Common myeloid progenitor, CD34-positive (primary cell): ENCODE results near the gene TBX5.

ENCODE experiments used
- CTCF ChIA-PET: fragments of 350-600 bp; sonication (Branson Sonifier 250); formaldehyde crosslinking; loops from one replicate; lab custom pipeline; 2021; ENCODE audit warnings: antibody characterized with exemption; lab: Charles Lee
- POLR2A ChIA-PET: fragments of 350-600 bp; sonication (Branson Sonifier 250); formaldehyde crosslinking; loops from one replicate; lab custom pipeline; 2021; ENCODE audit warnings: antibody characterized with exemption; lab: Charles Lee
- DNase-seq, 3 donors: peaks; one replicate each; pipeline versions ENCODE4 v3.0.0 to v3.0.0-alpha.2; 2013
- H3K27ac ChIP-seq, 2 experiments: 1 replicate in 1 of 2; 2 replicates in 1 of 2; pipeline ENCODE4 v1.7.0; 2013; ENCODE audit warnings: inconsistent platforms in 2 of 2, low read length in 2 of 2, mild to moderate bottlenecking in 2 of 2, low read depth in 1 of 2, moderate library complexity in 1 of 2; ENCODE audit not compliant: severe bottlenecking in 2 of 2, insufficient read depth in 1 of 2, poor library complexity in 1 of 2
- H3K27me3 ChIP-seq, 5 experiments: replicated peaks in 2 of 5; 1 replicate in 3 of 5; 2 replicates in 2 of 5; pipeline versions ENCODE4 v1.6.1 to v1.7.0; 2013; ENCODE audit warnings: low read length in 4 of 5, mild to moderate bottlenecking in 2 of 5, moderate library complexity in 2 of 5, inconsistent platforms in 1 of 5; ENCODE audit not compliant: insufficient read depth in 5 of 5, control insufficient read depth in 4 of 5
- H3K36me3 ChIP-seq, 4 experiments: 1 replicate in 2 of 4; 2 replicates in 2 of 4; pipeline versions ENCODE4 v1.6.1 to v1.7.0; 2013; ENCODE audit warnings: low read length in 3 of 4, control low read depth in 1 of 4, mild to moderate bottlenecking in 1 of 4; ENCODE audit not compliant: control insufficient read depth in 4 of 4, insufficient read depth in 4 of 4
- H3K4me1 ChIP-seq, 4 experiments: 1 replicate in 3 of 4; 2 replicates in 1 of 4; pipeline versions ENCODE4 v1.6.1 to v1.7.1; 2013; ENCODE audit warnings: low read length in 3 of 4, mild to moderate bottlenecking in 3 of 4, control low read depth in 1 of 4, inconsistent platforms in 1 of 4, moderate library complexity in 1 of 4; ENCODE audit not compliant: control insufficient read depth in 4 of 4, insufficient read depth in 4 of 4; ENCODE audit errors: control extremely low read depth in 1 of 4
- H3K4me3 ChIP-seq, 7 experiments: 1 replicate in 4 of 7; 2 replicates in 3 of 7; pipeline versions ENCODE4 v1.5.1 to v1.7.0; 2013; ENCODE audit warnings: mild to moderate bottlenecking in 7 of 7, low read length in 6 of 7, moderate library complexity in 6 of 7, inconsistent platforms in 2 of 7, low read depth in 2 of 7, control low read depth in 1 of 7; ENCODE audit not compliant: insufficient read depth in 4 of 7, control insufficient read depth in 1 of 7; ENCODE audit errors: extremely low read depth in 1 of 7
- H3K9me3 ChIP-seq, 5 experiments: 1 replicate in 4 of 5; 2 replicates in 1 of 5; pipeline versions ENCODE4 v1.6.1 to v1.7.1; 2013; ENCODE audit warnings: low read length in 4 of 5, mild to moderate bottlenecking in 2 of 5, inconsistent platforms in 1 of 5, low read depth in 1 of 5, moderate library complexity in 1 of 5; ENCODE audit not compliant: control insufficient read depth in 4 of 5, insufficient read depth in 2 of 5; ENCODE audit errors: control extremely low read depth in 1 of 5
- WGBS: methylation state at CpG from one replicate; pipeline ENCODE4 v1.1.5; 2013; ENCODE audit not compliant: insufficient coverage; 5-methylcytosine and 5-hydroxymethylcytosine counted together

Gene TBX5

DNA sequence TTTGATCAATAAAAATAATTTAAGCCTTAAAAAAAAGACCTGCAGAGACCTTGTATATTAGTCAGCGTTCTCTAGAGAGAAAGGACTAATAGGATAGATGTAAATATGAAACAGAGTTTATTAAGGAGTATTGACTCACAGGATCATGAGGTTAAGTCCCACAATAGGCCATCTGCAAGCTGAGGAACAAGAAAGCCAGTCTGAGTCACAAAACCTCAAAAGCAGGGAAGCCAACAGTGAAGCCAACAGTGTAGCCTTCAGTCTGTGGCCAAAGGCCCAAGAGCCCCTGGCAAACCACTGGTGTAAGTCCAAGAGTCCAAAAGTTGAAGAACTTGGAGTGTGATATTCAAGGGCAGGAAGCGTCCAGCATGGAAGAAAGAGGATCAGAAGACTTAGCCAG lies 66.3 kb downstream of the TBX5 start:
- Histone ChIP-seq H3K9me3 (no peaks in the 10 kb centered on the region), H3K4me1 (no peaks in the 10 kb centered on the region), H3K36me3 (no peaks in the 10 kb centered on the region), H3K27ac (no peak overlapping the region), H3K4me3 (no peak overlapping the region), H3K27me3 (no peaks in the 10 kb centered on the region)
- DNase-seq: no peak
- CTCF ChIA-PET: no interaction called here
- 100% methylated on average over 1 of the region's 2 CpGs for WGBS
- POLR2A ChIA-PET: no interaction called here

DNA sequence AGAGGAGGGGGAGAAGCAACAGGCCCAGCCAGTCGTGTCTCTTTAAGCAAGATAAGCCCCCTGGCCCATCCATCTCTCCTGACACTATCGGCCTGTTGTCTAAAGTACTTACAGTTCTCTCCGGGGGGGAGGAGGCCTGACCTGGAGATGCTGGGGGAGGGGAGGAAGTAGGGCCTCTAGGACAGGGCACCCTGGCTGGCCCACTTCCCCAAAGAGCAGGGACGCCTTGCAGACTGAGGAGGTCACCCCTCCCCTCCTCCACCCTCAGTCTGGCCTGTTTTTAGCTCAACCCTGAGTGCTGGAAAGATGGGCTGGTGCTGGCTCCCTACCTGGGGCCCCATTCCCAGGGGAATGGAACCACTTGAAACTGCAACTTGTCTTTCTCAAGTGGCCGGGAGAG lies 70.3 kb downstream of the TBX5 start:
- 57% methylated on average over 1 of the region's 5 CpGs for WGBS
- CTCF ChIA-PET: no interaction called here

DNA sequence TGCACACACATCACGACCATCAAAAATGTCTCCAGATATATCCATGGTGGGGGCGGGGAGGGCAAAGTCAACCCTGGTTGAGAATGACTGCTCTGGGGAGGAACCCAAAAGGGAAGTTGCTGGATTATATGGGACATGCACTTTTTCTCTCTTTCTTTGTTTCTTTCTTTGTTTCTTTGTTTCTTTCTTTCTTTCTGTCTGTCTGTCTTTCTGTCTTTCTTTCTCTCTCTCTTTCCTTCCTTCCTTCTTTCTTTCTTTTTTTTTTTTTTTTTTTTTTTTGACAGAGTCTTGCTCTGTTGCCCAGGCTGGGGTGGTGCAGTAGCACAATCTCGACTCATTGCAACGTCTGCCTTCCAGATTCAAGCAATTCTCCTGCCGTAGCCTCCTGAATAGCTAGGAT lies 71.5 kb downstream of the TBX5 start:
- H3K27me3 ChIP-seq: no peaks in the 10 kb centered on the region
- no peak overlapping the region for H3K27ac ChIP-seq
- no peak for DNase-seq
- no peaks in the 10 kb centered on the region for H3K9me3 ChIP-seq
- no peak overlapping the region for H3K4me3 ChIP-seq
- H3K4me1 ChIP-seq: no peaks in the 10 kb centered on the region
- H3K36me3 ChIP-seq: no peaks in the 10 kb centered on the region
- CTCF ChIA-PET: interaction anchor here (0.6 kb wide), 1 partner anchor 9 kb away, joined by 3 read pairs; no protein-coding TSS in a partner anchor
- 100% methylated on average over 2 of the region's 5 CpGs for WGBS
- POLR2A ChIA-PET: no interaction called here

More for the DNA sequence above, 70.3 kb downstream of the TBX5 start:
- no peaks in the 10 kb centered on the region for H3K4me1 ChIP-seq
- H3K27me3 ChIP-seq: no peaks in the 10 kb centered on the region
- no peaks in the 10 kb centered on the region for H3K9me3 ChIP-seq
- POLR2A ChIA-PET: no interaction called here
- no peak overlapping the region for H3K27ac ChIP-seq
- no peaks in the 10 kb centered on the region for H3K36me3 ChIP-seq
- no peak overlapping the region for H3K4me3 ChIP-seq
- DNase-seq: no peak

DNA sequence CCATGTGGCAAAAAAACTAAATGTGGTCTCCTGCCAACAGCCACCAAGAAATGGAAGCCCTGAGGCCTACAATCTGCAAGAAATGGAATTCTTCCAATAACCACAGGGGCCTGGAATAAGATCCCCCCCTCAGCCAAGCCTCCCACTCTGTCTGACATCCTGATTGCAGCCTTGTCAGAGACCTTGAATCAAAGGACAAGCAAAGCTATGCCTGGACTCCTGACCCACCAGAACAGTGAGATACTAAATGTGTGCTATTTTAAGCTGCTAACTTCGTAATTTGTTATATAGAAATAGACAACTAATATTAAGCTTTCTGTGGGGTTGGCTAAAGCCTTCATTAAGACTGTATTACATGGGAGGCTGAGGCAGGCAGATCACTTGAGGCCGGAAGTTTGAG lies 77.7 kb downstream of the TBX5 start:
- Histone ChIP-seq H3K27me3 (no peaks in the 10 kb centered on the region), H3K27ac (no peak overlapping the region), H3K4me3 (no peak overlapping the region), H3K9me3 (peaks cover 0 to 5% (median 0%) of the 10 kb centered on the region in 5 experiments), H3K36me3 (no peaks in the 10 kb centered on the region), H3K4me1 (no peaks in the 10 kb centered on the region)
- no peak for DNase-seq
- ChIA-PET CTCF (no interaction called here), POLR2A (no interaction called here)
- no CpG with 5 or more reads among the region's 2 CpGs for WGBS

DNA sequence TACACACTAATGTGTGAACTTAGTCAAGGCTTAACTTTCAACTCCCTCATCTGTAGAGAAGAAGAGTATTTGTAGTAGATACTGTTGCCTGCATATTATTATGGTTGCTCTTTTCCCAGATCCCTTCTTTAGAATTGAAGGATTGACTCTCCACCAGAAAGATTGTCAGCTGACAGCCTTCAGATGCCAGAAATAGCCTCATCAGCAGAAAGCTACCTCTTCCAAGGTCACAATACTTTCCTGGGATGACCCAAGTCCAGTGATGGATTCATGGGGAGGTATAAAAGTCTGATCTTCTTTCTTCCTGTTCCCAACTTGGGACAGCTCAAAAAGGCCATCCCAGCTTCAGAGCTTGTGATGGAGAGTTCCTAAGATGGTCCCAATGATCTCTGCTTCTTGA lies 78.2 kb downstream of the TBX5 start:
- Histone ChIP-seq H3K4me3 (no peak overlapping the region), H3K27me3 (no peaks in the 10 kb centered on the region), H3K9me3 (peaks cover 0 to 5% (median 0%) of the 10 kb centered on the region in 5 experiments), H3K27ac (no peak overlapping the region), H3K36me3 (no peaks in the 10 kb centered on the region), H3K4me1 (no peaks in the 10 kb centered on the region)
- CTCF ChIA-PET: no interaction called here
- no peak for DNase-seq
- POLR2A ChIA-PET: no interaction called here

DNA sequence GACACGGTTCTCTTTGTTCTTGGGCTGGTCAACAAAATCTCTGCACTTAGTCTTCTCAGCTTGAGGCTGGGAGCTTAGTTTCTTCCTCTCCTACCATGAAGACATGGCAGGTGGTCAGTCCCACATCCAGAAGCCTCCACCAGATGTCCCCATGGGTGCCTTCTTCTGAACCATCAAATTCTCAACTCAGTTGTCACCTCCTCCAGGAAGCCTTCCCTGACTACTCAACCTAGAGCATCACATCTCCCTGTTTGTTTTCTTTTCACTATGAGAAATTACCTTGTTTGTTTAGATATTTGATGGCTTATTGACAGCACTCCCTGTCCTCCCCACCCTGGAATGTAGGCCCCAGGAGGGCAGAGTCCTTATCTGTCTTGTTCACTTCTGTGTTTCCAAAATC lies 84.4 kb downstream of the TBX5 start:
- Histone ChIP-seq H3K4me3 (no peak overlapping the region), H3K36me3 (no peaks in the 10 kb centered on the region), H3K9me3 (peaks cover 0 to 3% (median 0%) of the 10 kb centered on the region in 5 experiments), H3K27ac (no peak overlapping the region), H3K27me3 (no peaks in the 10 kb centered on the region), H3K4me1 (no peaks in the 10 kb centered on the region)
- ChIA-PET CTCF (interaction anchor here (0.6 kb wide), 1 partner anchor 26 kb away, joined by 3 read pairs; no protein-coding TSS in a partner anchor), POLR2A (no interaction called here)
- no peak for DNase-seq
- WGBS: 100% methylated on average over 1 of the region's 1 CpG

DNA sequence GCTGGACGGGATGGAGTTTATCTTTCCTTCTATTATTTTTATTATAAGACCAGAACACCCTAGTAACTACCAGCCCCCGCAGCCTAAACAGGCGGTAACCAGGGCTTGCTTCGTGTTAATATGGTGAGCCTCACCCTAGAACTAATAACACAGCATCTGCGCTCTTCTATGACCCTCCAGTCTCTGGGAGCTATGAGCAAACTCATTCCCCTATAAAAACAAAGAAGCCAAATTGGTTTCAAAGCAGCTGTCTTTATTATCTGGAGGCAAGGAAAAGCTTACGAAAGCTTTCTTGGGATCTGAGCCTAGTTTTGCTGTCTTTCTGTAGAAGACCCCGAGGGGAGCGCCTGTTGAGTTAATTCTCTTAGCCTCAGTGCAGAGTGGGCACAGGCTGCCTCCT lies 85.0 kb downstream of the TBX5 start:
- ChIA-PET CTCF (no interaction called here), POLR2A (no interaction called here)
- 95% methylated on average over 7 of the region's 8 CpGs for WGBS
- no peaks in the 10 kb centered on the region for H3K4me1 ChIP-seq
- no peaks in the 10 kb centered on the region for H3K36me3 ChIP-seq
- no peak overlapping the region for H3K27ac ChIP-seq
- H3K9me3 ChIP-seq: no peaks in the 10 kb centered on the region
- no peak overlapping the region for H3K4me3 ChIP-seq
- no peak for DNase-seq
- no peaks in the 10 kb centered on the region for H3K27me3 ChIP-seq
